Neural progenitor cell (in vitro differentiated cells): ENCODE results near the gene KDELR1. TPM values are rescaled to one million over a fixed set of nuclear protein-coding genes. Genes with fewer than 3 reads are reported as not detected.

Source experiments
- DNase-seq: peaks from one replicate; pipeline ENCODE4 v3.0.0-alpha.2; 2016; ENCODE audit warnings: low spot score
- H2AFZ ChIP-seq: fragments of 200-600 bp; sonication (generic); replicated peaks from 2 replicates; pipeline ENCODE4 v1.6.1; 2016; ENCODE audit warnings: antibody characterized with exemption
- H3F3A ChIP-seq: fragments of 200-600 bp; sonication (generic); 2 replicates; pipeline ENCODE4 v1.6.1; 2016; ENCODE audit warnings: antibody characterized with exemption, low read depth
- H3K27ac ChIP-seq: fragments of 200-600 bp; sonication (generic); 2 replicates; pipeline ENCODE4 v1.5.1; 2016; ENCODE audit warnings: mild to moderate bottlenecking
- H3K27me3 ChIP-seq: fragments of 200-600 bp; sonication (generic); 2 replicates; pipeline ENCODE4 v1.6.1; 2016; ENCODE audit warnings: mild to moderate bottlenecking, moderate library complexity
- H3K36me3 ChIP-seq: fragments of 200-600 bp; sonication (generic); 2 replicates; pipeline ENCODE4 v1.5.1; 2016
- H3K4me1 ChIP-seq: fragments of 200-600 bp; sonication (generic); 2 replicates; pipeline ENCODE4 v1.6.1; 2016; ENCODE audit warnings: mixed run types
- H3K4me2 ChIP-seq: fragments of 200-600 bp; sonication (generic); 2 replicates; pipeline ENCODE4 v1.6.1; 2016
- H3K4me3 ChIP-seq: fragments of 200-600 bp; sonication (generic); 2 replicates; pipeline ENCODE4 v1.5.1; 2016
- H3K79me2 ChIP-seq: fragments of 200-600 bp; sonication (generic); 2 replicates; pipeline ENCODE4 v1.6.1; 2016; ENCODE audit warnings: low read depth
- H3K9ac ChIP-seq: fragments of 200-600 bp; sonication (generic); 2 replicates; pipeline ENCODE4 v1.6.1; 2016
- H3K9me3 ChIP-seq: fragments of 200-600 bp; sonication (generic); 2 replicates; pipeline ENCODE4 v1.5.1; 2016; ENCODE audit warnings: low read depth
- H4K20me1 ChIP-seq: fragments of 200-600 bp; sonication (generic); 2 replicates; pipeline ENCODE4 v1.6.1; 2016; ENCODE audit warnings: low read depth
- H3K27ac Mint-ChIP-seq: 3 replicates; pipeline ENCODE4 v1.8.0; 2021; ENCODE audit warnings: mixed read lengths
- H3K27me3 Mint-ChIP-seq: 2 replicates; pipeline ENCODE4 v1.8.0; 2022; ENCODE audit warnings: low read depth, mild to moderate bottlenecking, inconsistent platforms, moderate library complexity, mixed read lengths; ENCODE audit not compliant: insufficient read depth
- H3K36me3 Mint-ChIP-seq: 3 replicates; pipeline ENCODE4 v1.8.0; 2021; ENCODE audit warnings: mixed read lengths
- H3K4me1 Mint-ChIP-seq: 3 replicates; pipeline ENCODE4 v1.8.0; 2021; ENCODE audit warnings: mixed read lengths
- H3K4me3 Mint-ChIP-seq: 3 replicates; pipeline ENCODE4 v1.8.0; 2021; ENCODE audit warnings: mild to moderate bottlenecking, moderate library complexity, mixed read lengths
- H3K9me3 Mint-ChIP-seq: 3 replicates; pipeline ENCODE4 v1.8.0; 2020; ENCODE audit warnings: mixed read lengths
- CTCF ChIP-seq: fragments of 200-600 bp; sonication (generic); IDR thresholded peaks from 2 replicates; pipeline ENCODE4 v1.5.1; 2017; ENCODE audit warnings: antibody characterized with exemption, mild to moderate bottlenecking
- EZH2 ChIP-seq: fragments of 200-600 bp; sonication (generic); IDR thresholded peaks from 2 replicates; pipeline ENCODE4 v1.6.1; 2017; ENCODE audit warnings: antibody characterized with exemption, mild to moderate bottlenecking, moderate library complexity
- EZH2phosphoT487 ChIP-seq: fragments of 200-600 bp; sonication (generic); IDR thresholded peaks from 2 replicates; pipeline ENCODE4 v1.6.1; 2017; ENCODE audit warnings: antibody characterized with exemption
- total RNA-seq: library from RNA; depleted of rRNA; stranded (reverse); fragments of >200 nt; gene quantifications from 2 replicates; pipeline ENCODE4 v1.2.3, GENCODE V29; 2015; ENCODE audit warnings: low replicate concordance

Gene KDELR1
- total RNA-seq, 1 donor from 2014 or later: 106 TPM

GRCh38 chr19:48371367-48371766, 20.0 kb downstream of the KDELR1 start:
- Mint-ChIP-seq H3K27ac (peak overlapping the region; percentile 74), H3K4me3 (no peak overlapping the region), H3K4me1 (peaks cover 31% of the 10 kb centered on the region), H3K27me3 (peaks cover 9% of the 10 kb centered on the region), H3K36me3 (no peaks in the 10 kb centered on the region), H3K9me3 (no peaks in the 10 kb centered on the region)
- no peak overlapping the region for H2AFZ ChIP-seq
- H3K79me2 ChIP-seq: no peaks in the 10 kb centered on the region
- no peaks in the 10 kb centered on the region for H3K9me3 ChIP-seq
- no peaks in the 10 kb centered on the region for H3K36me3 ChIP-seq
- H3F3A ChIP-seq: no peaks in the 10 kb centered on the region
- H4K20me1 ChIP-seq: no peaks in the 10 kb centered on the region
- no peak for DNase-seq
- TF ChIP-seq EZH2 (no peak), CTCF (no peak), EZH2phosphoT487 (no peak)
- H3K27me3 ChIP-seq: no peaks in the 10 kb centered on the region
- no peak overlapping the region for H3K4me3 ChIP-seq
- H3K4me2 ChIP-seq: no peak overlapping the region
- H3K27ac ChIP-seq: no peak overlapping the region
- no peaks in the 10 kb centered on the region for H3K4me1 ChIP-seq
- H3K9ac ChIP-seq: no peak overlapping the region

GRCh38 chr19:48370955-48371354, 20.4 kb downstream of the KDELR1 start:
- H3K9ac ChIP-seq: no peak overlapping the region
- peaks cover 10% of the 10 kb centered on the region for H3K27me3 Mint-ChIP-seq
- H3K27ac ChIP-seq: no peak overlapping the region
- no peaks in the 10 kb centered on the region for H3K27me3 ChIP-seq
- no peak for DNase-seq
- H3K9me3 Mint-ChIP-seq: no peaks in the 10 kb centered on the region
- no peaks in the 10 kb centered on the region for H3K4me1 ChIP-seq
- peaks cover 1% of the 10 kb centered on the region for H3F3A ChIP-seq
- no peak overlapping the region for H3K4me3 ChIP-seq
- no peaks in the 10 kb centered on the region for H3K36me3 ChIP-seq
- no peak overlapping the region for H3K4me2 ChIP-seq
- peaks cover 31% of the 10 kb centered on the region for H3K4me1 Mint-ChIP-seq
- H3K4me3 Mint-ChIP-seq: no peak overlapping the region
- no peaks in the 10 kb centered on the region for H3K9me3 ChIP-seq
- peak overlapping the region; percentile 74 for H3K27ac Mint-ChIP-seq
- TF ChIP-seq CTCF: no peak
- no peak for TF ChIP-seq EZH2
- TF ChIP-seq EZH2phosphoT487: no peak
- H3K79me2 ChIP-seq: no peaks in the 10 kb centered on the region
- no peaks in the 10 kb centered on the region for H3K36me3 Mint-ChIP-seq
- no peak overlapping the region for H2AFZ ChIP-seq
- no peaks in the 10 kb centered on the region for H4K20me1 ChIP-seq

GRCh38 chr19:48368936-48369335, 22.4 kb downstream of the KDELR1 start:
- H3K9ac ChIP-seq: no peak overlapping the region
- Mint-ChIP-seq H3K4me3 (no peak overlapping the region), H3K27me3 (peaks cover 13% of the 10 kb centered on the region), H3K9me3 (no peaks in the 10 kb centered on the region), H3K4me1 (peaks cover 26% of the 10 kb centered on the region), H3K27ac (peak overlapping the region; percentile 35), H3K36me3 (no peaks in the 10 kb centered on the region)
- H3K4me3 ChIP-seq: no peak overlapping the region
- no peaks in the 10 kb centered on the region for H3K79me2 ChIP-seq
- no peaks in the 10 kb centered on the region for H4K20me1 ChIP-seq
- no peaks in the 10 kb centered on the region for H3K4me1 ChIP-seq
- H3K27ac ChIP-seq: no peak overlapping the region
- no peaks in the 10 kb centered on the region for H3K27me3 ChIP-seq
- H3K9me3 ChIP-seq: no peaks in the 10 kb centered on the region
- DNase-seq: no peak
- H3F3A ChIP-seq: peaks cover 7% of the 10 kb centered on the region
- H3K4me2 ChIP-seq: no peak overlapping the region
- H3K36me3 ChIP-seq: no peaks in the 10 kb centered on the region
- no peak overlapping the region for H2AFZ ChIP-seq
- TF ChIP-seq CTCF (no peak), EZH2 (no peak), EZH2phosphoT487 (no peak)
